ENCODE results near the gene ZNF648.
"Not testable (repeated sequence)": the region's sequence is repeated elsewhere in the genome, so short reads cannot be mapped to it uniquely, and the experiment has no call there.

ZNF648 gene

DNA sequence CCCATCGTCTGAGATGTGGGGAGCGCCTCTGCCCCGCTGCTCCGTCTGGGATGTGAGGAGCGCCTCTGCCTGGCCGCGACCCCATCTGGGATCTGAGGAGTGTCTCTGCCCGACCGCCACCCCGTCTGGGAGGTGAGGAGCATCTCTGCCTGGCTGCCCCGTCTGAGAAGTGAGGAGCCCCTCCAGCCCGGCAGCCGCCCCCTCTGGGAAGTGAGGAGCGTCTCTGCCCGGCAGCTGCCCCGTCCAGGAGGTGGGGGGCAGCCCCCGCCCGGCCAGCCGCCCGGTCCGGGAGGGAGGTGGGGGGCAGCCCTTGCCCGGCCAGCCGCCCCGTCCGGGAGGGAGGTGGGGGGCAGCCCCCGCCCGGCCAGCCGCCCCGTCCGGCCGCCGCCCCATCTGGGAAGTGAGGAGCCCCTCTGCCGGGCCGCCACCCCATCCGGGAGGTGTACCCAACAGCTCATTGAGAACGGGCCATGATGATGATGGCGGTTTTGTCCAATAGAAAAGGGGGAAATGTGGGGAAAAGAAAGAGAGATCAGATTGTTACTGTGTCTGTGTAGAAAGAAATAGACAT is 50.6 kb downstream of the ZNF648 start:
- DNase-seq = not testable (repeated sequence)

DNA sequence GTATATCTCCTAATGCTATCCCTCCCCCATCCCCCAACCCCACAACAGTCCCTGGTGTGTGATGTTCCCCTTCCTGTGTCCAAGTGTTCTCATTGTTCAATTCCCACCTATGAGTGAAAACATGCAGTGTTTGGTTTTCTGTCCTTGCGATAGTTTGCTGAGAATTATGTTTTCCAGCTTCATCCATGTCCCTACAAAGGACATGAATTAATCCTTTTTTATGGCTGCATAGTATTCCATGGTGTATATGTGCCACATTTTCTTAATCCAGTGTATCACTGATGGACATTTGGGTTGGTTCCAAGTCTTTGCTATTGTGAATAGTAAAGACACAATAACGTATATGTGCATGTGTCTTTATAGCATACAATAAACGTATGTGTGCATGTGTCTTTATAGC is 56.1 kb downstream of the ZNF648 start:
- DNase-seq = not testable (repeated sequence)

DNA sequence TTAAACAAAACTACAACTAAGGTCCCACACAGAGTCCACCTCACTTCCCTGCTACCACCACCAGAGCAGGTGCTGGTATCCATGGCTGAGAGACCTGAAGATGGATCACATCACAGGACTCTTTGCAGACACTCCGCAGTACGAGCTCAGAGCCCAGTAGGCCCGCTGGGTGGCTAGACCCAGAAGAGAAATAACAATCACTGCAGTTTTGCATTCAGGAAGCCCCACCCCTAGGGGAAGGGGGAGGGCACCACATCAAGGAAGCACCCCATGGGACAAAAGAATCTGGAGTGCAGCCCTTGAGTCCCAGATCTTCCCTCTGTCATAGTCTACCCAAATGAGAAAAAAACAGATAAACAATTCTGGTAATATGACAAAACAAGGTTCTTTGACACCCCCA is 56.9 kb downstream of the ZNF648 start:
- DNase-seq = no peak

Measured in NCI-H1092 treated with DMSO at 0.1 percent for 48 hours (cell line).